H1 (cell line): ENCODE data around the gene TMPRSS15.

Experiments used
- BRCA1 ChIP-seq: IDR thresholded peaks from 2 replicates; pipeline ENCODE4 v1.6.1; 2012; ENCODE audit warnings: low read depth, low read length, improper control_type of control experiment
- EP300 ChIP-seq, 2 experiments: IDR thresholded peaks; 1 replicate in 1 of 2; 2 replicates in 1 of 2; pipeline ENCODE4 v1.6.1; 2011 to 2012; ENCODE audit warnings: low read depth in 2 of 2, low read length in 2 of 2, mild to moderate bottlenecking in 2 of 2, borderline replicate concordance in 1 of 2, inconsistent platforms in 1 of 2, moderate library complexity in 1 of 2
- EZH2 ChIP-seq: fragments of 200-600 bp; sonication (generic); IDR thresholded peaks from 2 replicates; pipeline ENCODE4 v1.7.1; 2012; ENCODE audit warnings: low read depth, mild to moderate bottlenecking, moderate library complexity, low read length, inconsistent platforms; ENCODE audit not compliant: severe bottlenecking
- GABPA ChIP-seq: IDR thresholded peaks from 2 replicates; pipeline ENCODE4 v1.6.1; 2011; ENCODE audit warnings: mild to moderate bottlenecking, low read length, moderate library complexity, borderline replicate concordance; ENCODE audit not compliant: insufficient read depth
- GTF2F1 ChIP-seq: IDR thresholded peaks from 2 replicates; pipeline ENCODE4 v1.6.1; 2012; ENCODE audit warnings: low read depth, low read length, improper control_type of control experiment, borderline replicate concordance
- MAX ChIP-seq: IDR thresholded peaks from 2 replicates; pipeline ENCODE4 v1.6.1; 2012; ENCODE audit warnings: inconsistent platforms
- POLR2AphosphoS5 ChIP-seq: IDR thresholded peaks from 2 replicates; pipeline ENCODE4 v1.6.1; 2011; ENCODE audit warnings: low read depth, low read length
- TCF12 ChIP-seq: IDR thresholded peaks from 2 replicates; pipeline ENCODE4 v1.6.1; 2011; ENCODE audit warnings: low read depth, mild to moderate bottlenecking, low read length
- TF ChIP-seq, protein P1 (sequence below), 3 experiments: IDR thresholded peaks; 1 replicate in 2 of 3; 2 replicates in 1 of 3; pipeline versions ENCODE4 v1.5.1 to v1.6.1; 2011; ENCODE audit warnings: low read length in 3 of 3, mild to moderate bottlenecking in 3 of 3, inconsistent platforms in 2 of 3, low read depth in 1 of 3, moderate library complexity in 1 of 3; ENCODE audit not compliant: insufficient read depth in 1 of 3; ENCODE audit errors: control extremely low read depth in 1 of 3

- TF ChIP-seq, protein P1, sequence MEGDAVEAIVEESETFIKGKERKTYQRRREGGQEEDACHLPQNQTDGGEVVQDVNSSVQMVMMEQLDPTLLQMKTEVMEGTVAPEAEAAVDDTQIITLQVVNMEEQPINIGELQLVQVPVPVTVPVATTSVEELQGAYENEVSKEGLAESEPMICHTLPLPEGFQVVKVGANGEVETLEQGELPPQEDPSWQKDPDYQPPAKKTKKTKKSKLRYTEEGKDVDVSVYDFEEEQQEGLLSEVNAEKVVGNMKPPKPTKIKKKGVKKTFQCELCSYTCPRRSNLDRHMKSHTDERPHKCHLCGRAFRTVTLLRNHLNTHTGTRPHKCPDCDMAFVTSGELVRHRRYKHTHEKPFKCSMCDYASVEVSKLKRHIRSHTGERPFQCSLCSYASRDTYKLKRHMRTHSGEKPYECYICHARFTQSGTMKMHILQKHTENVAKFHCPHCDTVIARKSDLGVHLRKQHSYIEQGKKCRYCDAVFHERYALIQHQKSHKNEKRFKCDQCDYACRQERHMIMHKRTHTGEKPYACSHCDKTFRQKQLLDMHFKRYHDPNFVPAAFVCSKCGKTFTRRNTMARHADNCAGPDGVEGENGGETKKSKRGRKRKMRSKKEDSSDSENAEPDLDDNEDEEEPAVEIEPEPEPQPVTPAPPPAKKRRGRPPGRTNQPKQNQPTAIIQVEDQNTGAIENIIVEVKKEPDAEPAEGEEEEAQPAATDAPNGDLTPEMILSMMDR (IDR thresholded peaks at IDR 0.05; ENCODE audit: control extremely low read depth in 1 of 3, insufficient read depth in 1 of 3, low read depth in 1 of 3, low read length in 3 of 3) = no peak
- TF ChIP-seq EZH2 (no peak), GTF2F1 (no peak), EP300 (IDR thresholded peaks at IDR 0.05; ENCODE audit: borderline replicate concordance in 1 of 2, low read depth in 2 of 2, low read length in 2 of 2) (no peak), MAX (no peak), BRCA1 (no peak), GABPA (no peak), POLR2AphosphoS5 (no peak), TCF12 (no peak)
Observed at GRCh38 chr21:18253221-18253620, 150.4 kb downstream of the TMPRSS15 start.
